GM18951 (cell line): ENCODE measurements around the gene PTK7.
"Not testable (repeated sequence)": the region's sequence is repeated elsewhere in the genome, so short reads cannot be mapped to it uniquely, and the experiment has no call there.

Experiments used
- POLR2A ChIP-seq: IDR thresholded peaks from 4 replicates; pipeline ENCODE4 v1.6.1; 2011; ENCODE audit warnings: mild to moderate bottlenecking; ENCODE audit not compliant: insufficient read length, insufficient read depth; ENCODE audit errors: extremely low read depth
- in situ Hi-C: fragments of 300-500 bp; cut with MboI; formaldehyde crosslinking; loops from one replicate; pipeline ENCODE4 v1.12.0; 2022; ENCODE audit warnings: low sequenced_read_pairs, mixed read lengths, inconsistent platforms; ENCODE audit not compliant: unreplicated experiment

The PTK7 gene

DNA sequence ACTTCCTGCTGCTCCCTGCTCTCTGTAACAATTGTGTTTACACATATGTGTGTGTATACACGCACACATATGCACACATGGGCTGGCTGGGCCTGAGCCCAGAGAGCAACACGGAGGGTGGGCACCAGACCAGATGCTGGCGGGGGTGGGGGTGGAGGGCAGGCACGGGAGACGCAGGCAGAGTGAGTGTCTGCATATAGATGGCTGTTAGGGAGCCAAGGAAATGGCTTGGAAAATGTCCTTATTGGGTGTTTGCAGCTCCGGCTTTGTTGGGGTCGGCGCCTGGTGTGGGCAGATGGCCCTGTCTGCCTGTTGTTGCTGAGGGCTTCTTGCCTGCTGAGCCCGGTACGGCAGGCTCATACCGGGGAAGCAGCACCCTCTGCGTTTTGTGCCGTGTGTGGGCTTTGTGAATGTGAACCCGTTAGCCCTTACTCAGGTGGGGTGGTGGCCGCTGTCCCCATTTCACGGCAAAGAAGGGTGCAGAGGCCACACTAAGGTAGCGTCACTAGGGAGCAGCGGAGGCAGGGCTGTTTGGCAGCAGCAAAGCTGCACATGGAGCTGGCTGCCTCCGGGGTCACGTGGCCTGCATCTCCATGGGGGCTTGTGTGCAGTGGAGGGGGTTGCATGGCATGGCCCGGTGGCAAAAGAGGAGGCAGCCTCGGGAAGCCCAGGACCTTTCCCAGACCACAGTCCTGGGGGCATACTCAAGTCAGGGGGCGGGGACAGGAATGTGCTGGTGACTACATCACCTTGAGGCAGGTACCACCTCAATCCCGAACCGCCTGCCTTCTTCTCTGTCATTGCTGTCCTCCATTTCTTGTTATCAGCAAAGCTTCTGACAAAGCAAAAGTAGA, 47.6 kb downstream of the PTK7 start:
- no peak for TF ChIP-seq POLR2A
- in situ Hi-C loops: no loop called here

DNA sequence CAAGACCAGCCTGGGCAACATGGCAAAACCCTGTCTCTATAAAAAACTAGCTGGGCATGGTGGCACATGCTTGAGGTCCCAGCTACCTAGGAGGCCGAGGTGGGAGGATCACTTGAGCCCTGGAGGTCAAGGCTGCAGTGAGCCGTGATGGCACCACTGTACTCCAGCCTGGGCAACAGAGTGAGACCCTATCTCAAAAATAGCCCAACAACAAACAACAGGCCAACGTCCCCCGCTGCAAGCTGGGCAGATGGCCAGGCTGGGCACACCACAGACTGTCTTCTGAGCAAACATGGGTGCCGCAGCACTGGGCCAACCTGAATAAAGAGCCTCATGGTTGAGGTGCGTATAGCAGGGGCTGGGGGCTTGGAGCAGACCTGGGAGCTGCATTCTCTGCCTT, 48.4 kb downstream of the PTK7 start:
- in situ Hi-C loops: no loop called here
- no peak for TF ChIP-seq POLR2A

DNA sequence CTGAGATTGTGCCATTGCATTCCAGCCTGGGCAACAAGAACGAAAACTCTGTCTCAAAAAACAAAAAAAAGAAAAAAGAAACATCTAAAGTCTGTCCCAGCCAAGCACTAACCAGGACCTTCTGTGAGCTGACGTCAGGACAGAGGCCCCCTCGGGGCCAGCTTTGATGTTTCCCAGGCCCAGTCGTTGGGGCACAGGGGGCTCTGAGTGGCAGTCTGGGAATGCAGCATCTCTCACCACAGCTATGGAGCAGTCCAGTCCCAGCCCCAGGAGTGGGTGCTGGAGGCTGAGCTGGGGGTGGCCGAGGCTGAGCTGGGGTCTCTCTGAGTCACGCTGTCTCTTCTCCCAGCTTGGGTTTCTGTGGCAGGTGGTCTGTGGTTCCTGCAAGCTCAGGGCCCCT, 49.0 kb downstream of the PTK7 start:
- TF ChIP-seq POLR2A: no peak
- in situ Hi-C loops: no loop called here

DNA sequence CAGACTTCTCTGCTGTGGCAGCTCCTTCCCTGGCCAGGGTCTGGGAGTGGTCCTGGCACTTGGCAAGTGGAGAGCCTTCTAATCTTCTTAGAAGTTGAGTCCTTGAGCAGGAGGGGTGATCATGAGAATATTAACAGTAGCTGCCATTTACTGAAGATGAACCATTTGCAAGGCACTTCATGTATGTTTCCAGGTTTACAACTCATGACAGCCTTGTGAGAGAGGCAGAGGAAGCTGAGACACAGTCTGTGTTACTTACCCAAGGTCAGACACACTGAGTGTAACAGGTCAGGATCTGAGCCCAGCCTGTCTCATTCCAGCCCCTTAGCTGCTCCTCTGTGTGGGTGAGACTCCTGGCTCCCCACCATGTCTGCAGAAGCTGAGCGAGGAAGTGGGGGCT, 49.4 kb downstream of the PTK7 start:
- in situ Hi-C loops: no loop called here
- no peak for TF ChIP-seq POLR2A

DNA sequence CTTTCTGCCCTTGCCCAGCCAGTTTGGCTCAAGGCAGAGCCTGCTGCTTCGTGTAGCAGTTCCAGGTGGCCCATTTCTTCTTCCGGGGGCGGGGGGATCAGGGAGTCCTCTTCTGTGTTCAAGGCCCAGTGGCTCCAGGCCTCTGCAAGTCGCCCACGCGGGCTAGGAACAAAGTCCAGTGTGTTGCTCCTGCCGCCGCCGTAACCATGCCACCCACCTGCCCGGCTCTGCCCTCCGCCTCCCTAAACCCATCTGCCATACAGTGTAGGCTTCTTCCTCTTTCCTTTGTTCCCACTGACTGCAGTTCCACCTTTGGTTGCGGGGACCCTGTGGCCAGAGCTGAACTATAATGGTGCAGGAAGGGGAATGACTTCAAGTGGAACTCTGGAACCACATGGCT, 51.1 kb downstream of the PTK7 start:
- in situ Hi-C loops: no loop called here
- no peak for TF ChIP-seq POLR2A

DNA sequence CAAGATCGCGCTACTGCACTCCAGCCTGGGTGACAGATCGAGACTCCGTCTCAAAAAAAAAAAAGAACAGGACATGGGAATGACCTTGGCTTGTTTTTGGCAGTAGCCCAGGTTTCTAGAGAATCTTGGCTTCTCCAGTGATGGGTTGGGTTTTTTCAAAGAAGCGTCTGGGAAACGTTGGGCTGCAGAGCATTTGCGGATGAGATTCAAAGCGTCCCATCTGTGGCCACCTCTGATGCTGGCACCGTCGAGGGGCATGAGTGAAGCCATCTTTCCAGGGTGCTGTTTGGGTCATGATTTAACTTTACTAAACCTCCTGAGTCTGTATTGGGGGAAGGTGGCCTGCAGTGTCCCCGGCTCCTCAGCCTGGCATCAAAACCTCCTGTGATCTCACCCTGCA, 51.8 kb downstream of the PTK7 start:
- TF ChIP-seq POLR2A: no peak
- in situ Hi-C loops: no loop called here

DNA sequence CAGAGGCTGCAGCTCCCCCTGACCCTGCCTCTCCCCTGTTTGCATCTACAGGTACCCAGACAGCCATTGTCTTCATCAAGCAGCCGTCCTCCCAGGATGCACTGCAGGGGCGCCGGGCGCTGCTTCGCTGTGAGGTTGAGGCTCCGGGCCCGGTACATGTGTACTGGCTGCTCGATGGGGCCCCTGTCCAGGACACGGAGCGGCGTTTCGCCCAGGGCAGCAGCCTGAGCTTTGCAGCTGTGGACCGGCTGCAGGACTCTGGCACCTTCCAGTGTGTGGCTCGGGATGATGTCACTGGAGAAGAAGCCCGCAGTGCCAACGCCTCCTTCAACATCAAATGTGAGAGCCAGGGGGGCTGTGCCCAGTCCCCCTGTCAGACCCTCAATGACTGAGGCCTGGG, 52.8 kb downstream of the PTK7 start:
- no peak for TF ChIP-seq POLR2A
- in situ Hi-C loops: no loop called here

DNA sequence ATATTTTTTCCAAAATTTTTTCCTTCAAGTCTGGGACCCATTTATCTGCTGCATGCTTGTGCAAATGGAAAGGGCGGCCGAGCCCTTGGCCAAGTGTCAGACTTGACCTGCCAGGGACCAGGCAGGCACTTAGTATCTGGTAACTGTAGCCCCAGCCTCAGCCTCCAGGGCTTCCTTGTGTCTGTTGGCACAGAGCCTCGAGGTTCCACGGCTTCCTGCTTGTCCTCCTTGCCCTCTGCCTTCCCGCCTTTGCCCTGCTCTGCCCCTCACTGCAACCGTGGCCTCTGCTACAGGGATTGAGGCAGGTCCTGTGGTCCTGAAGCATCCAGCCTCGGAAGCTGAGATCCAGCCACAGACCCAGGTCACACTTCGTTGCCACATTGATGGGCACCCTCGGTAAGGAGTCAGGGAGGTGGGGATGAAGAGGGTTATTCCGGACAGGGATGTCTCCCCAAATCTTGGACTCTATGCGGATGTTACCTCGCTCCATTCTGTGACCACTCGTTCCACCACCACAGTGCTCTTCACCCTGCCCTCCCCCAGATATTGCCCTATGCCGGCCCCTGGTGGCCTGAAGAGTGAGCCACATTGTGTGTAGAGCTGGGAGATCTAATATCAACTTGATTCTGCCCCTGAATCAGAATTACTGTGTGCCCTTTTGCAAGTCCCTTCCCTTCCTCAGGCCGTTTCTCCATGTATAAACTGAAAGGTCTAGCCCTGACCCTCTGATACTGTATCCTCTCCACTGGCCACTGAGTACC, 53.5 kb downstream of the PTK7 start:
- in situ Hi-C loops: no loop called here
- TF ChIP-seq POLR2A: no peak

DNA sequence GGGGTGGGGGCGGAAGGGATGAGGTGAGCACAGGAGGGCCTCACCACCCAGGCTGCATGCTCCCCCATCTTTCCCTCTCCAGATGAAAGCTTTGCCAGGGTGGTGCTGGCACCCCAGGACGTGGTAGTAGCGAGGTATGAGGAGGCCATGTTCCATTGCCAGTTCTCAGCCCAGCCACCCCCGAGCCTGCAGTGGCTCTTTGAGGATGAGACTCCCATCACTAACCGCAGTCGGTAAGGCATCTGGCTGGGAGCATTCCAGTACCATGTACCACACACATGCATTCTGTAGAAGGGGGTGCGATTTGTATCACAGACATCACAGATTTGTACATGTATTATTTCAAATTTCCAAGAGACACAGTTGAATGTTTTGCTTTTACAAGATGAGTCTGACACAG, 54.3 kb downstream of the PTK7 start:
- TF ChIP-seq POLR2A: no peak
- in situ Hi-C loops: no loop called here

DNA sequence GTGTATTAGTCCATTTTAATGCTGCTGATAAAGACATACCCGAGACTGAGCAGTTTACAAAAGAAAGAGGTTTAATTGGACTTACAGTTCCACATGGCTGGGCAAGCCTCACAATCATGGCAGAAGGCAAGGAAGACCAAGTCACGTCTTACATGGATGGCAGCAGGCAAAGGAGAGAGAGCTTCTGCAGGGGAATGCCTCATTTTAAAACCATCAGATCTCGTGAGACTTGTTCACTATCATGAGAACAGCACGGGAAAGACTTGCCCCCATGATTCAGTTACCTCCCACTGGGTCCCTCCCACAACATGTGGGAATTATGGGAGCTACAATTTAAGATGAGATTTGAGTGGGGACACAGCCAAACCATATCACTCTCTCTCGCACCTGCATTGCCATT, 55.3 kb downstream of the PTK7 start:
- in situ Hi-C loops: not testable (repeated sequence)

DNA sequence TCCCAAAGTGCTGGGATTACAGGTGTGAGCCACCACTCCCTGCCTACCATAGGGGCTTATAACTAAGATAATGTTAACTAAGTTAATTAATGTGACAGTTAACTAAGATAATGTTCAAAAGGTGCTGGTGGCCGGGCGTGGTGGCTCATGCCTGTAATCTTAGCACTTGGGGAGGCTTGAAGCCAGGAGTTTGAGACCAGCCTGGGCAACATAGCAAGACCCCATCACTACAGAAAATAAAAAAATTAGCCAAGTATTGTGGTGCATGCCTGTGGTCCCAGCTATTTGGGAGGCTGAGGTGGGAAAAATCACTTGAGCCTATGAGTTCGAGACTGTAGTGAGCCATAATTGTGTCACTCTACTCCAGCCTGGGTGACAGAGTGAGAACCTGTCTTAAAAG, 62.2 kb downstream of the PTK7 start:
- no peak for TF ChIP-seq POLR2A
- in situ Hi-C loops: no loop called here

DNA sequence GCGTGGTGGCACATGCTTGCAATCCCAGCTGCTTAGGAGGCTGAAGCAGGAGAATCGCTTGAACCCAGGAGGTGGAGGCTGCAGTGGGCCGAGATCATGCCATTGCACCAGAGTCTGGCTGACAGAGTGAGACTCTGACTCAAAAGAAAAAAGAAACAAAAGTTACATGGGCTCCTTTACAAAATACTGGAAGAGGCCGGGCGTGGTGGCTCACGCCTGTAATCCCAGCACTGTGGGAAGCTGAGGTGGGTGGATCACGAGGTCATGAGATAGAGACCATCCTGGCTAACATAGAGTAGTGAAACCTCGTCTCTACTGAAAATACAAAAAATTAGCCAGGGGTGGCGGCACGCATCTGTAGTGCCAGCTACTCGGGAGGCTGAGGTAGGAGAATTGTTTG, 63.9 kb downstream of the PTK7 start:
- in situ Hi-C loops: loop anchor here (10.0 kb wide), 1 partner anchor 235 kb away; no protein-coding TSS in a partner anchor

DNA sequence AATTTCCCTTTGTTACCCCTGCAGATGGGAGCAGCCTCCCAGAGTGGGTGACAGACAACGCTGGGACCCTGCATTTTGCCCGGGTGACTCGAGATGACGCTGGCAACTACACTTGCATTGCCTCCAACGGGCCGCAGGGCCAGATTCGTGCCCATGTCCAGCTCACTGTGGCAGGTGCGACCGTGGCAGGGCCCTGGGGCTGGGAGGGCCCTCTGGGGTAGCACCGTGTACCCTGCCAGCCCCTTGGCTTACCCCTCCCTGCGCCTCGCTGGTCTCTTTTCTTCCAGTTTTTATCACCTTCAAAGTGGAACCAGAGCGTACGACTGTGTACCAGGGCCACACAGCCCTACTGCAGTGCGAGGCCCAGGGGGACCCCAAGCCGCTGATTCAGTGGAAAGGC, 65.5 kb downstream of the PTK7 start:
- in situ Hi-C loops: loop anchor here (10.0 kb wide), 1 partner anchor 237 kb away; no protein-coding TSS in a partner anchor

DNA sequence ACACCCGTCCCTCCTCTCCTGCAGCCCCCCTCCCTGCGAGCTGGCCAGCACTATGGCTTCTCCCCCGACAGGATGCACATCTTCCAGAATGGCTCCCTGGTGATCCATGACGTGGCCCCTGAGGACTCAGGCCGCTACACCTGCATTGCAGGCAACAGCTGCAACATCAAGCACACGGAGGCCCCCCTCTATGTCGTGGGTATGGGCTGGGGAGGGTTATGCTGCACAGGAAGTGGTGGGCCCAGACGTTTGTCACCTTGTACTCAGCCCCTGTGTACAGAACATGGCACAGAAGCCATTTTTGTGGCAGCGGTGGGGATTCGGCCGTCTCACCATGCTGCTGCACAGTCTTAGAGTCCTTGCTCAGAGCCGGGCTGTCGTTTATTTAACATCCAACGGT, 66.0 kb downstream of the PTK7 start:
- no peak for TF ChIP-seq POLR2A

More for the DNA sequence above, 65.5 kb downstream of the PTK7 start:
- no peak for TF ChIP-seq POLR2A

More for the DNA sequence above, 66.0 kb downstream of the PTK7 start:
- in situ Hi-C loops: loop anchor here (10.0 kb wide), 1 partner anchor 237 kb away; no protein-coding TSS in a partner anchor
